M059J (cell line): ENCODE results near the gene BGN. TPM values are rescaled to one million over a fixed set of nuclear protein-coding genes. Genes with fewer than 3 reads are reported as not detected.

Source experiments
- DNase-seq: peaks from one replicate; pipeline ENCODE4 v3.0.0-alpha.2; 2012; ENCODE audit warnings: low read depth
- total RNA-seq: library from RNA; depleted of rRNA; stranded (reverse); fragments of >200 nt; shearing (Covaris generic); gene quantifications from 2 replicates; pipeline ENCODE4 v1.2.3, GENCODE V29; 2014; rRNA removed

BGN gene
- 53.3 TPM in 2 replicates for total RNA-seq

DNA sequence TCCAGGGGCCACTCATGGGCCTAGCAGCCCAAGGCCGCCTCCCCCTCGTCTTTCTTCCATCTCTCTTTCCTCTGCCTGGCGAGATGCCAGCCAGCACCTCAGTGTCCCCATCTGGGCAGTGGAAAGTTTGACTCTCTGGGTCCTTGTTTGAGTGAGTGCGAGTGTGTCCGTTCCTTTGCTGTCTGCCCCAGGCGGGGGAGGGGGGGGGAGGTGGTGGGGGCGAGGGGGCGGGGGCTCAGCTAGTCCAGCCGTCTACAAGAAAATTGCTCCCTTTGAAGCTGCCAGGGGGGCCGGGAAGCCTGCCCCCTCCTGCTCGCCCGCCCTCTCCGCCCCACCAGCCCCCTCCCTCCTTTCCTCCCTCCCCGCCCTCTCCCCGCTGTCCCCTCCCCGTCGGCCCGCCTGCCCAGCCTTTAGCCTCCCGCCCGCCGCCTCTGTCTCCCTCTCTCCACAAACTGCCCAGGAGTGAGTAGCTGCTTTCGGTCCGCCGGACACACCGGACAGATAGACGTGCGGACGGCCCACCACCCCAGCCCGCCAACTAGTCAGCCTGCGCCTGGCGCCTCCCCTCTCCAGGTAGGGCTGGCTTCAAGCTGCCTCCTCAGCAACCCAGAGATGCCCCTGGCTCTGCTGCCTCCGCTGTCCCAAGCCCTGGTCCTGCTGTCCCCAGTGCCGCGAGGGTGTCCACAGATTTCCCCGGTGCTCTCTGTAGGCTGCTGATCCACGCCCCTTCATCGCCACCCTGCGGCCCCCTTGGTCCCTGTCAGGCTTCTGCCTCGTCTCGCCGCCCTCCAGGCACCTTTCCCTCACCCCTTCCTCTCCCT lies at the start of gene BGN:
Gene BGN (plus strand): TSS at position 440 of the 821 bp plus-strand sequence. CDS start 9,652 bp downstream, outside the sequence.
- peak; percentile 74 for DNase-seq

- DNase-seq, result no peak
Observed at GRCh38 chrX:153445106-153445855, 49.5 kb upstream of the BGN start.

DNA sequence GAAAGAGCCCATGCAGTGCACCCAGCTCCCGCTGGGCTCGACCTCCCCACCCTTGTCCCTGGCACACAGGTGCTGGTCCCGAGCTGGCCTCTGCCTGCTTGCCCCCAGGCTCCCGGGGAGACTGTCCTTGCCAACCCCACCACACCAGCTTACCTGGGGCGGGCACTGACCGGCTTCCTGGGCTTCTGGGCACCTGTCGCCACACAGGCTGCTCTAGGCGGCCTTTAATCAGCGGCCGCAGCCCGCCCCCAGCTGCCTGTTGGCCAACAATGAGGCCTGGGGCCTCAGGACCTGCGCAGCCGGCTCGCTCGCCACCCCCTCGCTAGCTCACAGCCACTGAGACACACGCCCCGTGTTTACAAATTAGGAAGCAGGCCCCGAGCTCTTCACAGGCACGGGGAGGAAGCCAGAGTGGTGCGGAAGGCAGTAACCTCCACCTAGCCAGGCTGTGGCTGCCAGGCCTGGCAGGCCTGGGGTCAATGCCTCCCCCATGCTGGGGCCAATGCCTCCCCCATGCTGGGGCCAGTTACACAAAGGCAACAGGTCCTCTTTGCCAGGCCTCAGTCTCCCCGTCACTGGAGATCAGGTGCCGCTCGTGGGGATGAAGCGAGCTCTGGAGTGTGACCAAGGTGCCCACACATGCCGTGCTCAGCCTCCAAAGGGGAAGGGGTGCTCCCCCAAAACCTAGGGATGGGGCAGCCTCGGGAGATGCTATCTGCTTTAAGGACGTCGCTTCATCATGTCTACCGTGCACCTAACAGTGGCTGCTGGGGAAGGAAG lies 48.7 kb upstream of the BGN start, which contains the start of gene TREX2:
Gene TREX2 (minus strand): TSS at position 201 of the 780 bp plus-strand sequence. CDS start 626 bp downstream, outside the sequence.
- no peak for DNase-seq

- DNase-seq, result no peak
Observed at GRCh38 chrX:153446636-153446936, 48.2 kb upstream of the BGN start.

GRCh38 chrX:153446950-153447580 lies 47.7 kb upstream of the BGN start:
- no peak for DNase-seq

GRCh38 chrX:153447581-153447960 lies 47.2 kb upstream of the BGN start:
- DNase-seq, result no peak

DNA sequence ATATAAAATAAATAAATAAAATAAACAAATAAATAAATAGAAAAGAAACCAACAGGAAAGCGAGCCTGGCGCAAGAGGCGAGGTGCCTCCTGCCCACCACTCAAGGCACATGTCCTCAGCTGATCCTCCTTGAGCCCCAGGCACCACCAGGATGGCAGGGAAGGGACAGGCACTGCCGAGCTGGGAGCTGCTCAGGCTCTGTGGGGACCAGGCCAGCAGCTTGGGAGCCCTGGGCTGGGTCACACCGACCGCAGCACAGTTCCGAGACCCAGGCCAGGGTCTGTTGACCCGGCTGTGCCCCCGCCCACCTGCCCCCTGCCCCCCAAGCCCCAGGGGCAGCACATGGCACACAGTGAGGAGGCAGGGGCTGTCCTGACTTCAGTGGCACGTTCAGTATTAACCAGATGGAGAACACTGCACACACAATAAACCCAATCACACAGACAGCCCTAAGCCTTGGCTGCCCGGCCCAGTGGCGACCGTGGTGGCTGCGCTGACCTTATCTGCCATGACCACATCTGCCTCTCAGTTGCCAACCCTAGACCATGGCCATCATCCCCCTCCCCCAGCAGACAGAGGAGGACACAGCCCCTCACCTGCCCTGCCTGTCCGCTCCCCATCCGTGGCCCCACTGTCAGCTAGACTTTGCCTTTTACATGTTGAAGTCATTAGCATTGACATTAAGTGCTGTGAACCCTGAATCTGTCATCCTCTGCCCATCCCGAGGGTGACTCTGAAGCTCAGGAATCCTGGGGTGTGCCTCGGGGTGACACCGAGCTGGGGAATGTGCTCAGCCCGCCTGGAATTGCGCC lies 46.0 kb upstream of the BGN start:
- no peak for DNase-seq

DNA sequence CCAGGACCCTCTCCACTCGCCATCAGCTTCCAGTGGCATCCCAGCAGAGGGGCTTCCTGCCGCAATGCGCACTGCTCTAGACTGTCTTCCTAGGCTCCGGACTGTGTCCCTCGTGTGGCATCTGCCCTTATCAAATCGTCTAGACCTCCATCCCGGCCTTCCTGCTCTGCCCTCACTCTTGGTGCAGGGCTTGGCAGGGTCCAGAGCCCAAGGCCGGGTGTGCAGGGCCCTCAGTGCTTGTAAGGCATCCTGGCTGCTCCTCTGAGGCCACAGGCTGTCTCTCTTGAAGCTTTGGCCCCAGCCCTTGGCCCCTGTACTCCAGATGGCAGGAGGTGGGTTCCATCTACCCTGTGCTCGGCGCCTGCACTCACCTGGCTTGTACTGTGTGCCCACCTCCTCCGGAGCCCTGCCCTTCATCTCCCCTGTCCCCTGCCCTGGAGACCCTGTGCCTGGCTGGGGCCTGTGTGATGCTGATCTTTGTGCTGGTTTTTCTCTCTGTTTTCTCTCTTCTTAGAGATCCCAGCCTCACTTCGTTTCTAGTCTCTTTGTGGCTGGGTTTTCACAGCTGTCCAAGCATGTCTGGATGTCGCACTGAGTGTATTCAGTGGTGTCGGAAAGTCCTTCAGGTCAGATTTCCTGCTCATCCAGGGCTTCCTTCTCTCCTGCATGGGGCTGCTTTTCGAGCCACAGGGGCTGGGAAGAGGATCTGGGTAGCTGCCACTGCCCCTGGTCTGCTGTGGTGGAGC lies 45.2 kb upstream of the BGN start:
- no peak for DNase-seq

DNA sequence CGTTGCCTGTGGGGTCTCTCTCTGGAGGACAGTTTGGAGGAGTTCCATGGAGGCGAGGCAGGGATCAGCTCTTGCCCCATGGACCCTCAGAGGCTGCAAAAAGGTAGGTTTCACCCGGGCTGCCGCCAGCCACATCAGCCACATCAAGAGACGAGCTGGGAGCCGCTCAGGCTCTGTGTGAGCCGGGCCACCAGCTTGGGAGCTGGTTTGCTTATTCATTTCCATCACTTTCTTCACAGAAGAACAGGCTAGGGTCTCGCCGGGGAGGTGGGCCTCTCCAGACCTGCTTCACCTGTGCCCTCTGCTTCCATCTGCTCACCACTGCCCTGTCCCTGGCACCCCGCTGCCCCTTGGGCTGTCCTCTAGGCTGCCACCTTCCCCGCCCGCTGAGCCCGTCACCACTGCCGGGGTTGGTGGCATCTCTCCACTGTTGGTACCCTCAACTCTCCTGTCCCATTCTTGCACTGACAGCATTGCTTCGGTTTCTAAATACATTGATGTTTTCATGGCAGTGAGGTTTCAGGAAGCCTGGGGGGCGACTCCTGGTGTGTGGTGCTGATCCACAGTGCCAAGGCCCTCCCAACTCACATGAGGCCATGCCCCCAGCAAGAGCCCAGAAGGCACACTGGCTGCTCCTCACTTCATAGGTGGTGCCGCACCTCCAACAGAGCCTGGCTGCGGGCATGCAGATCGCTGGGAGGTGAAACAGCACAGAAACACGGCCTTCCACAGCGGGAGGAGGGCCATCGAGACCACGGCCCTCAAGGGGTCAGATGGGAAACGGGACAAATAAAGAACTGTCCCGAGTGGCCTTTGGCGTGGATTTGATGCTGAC lies 44.4 kb upstream of the BGN start:
- no peak for DNase-seq

- DNase-seq, result no peak
Observed at GRCh38 chrX:153450949-153451277, 43.9 kb upstream of the BGN start.

DNA sequence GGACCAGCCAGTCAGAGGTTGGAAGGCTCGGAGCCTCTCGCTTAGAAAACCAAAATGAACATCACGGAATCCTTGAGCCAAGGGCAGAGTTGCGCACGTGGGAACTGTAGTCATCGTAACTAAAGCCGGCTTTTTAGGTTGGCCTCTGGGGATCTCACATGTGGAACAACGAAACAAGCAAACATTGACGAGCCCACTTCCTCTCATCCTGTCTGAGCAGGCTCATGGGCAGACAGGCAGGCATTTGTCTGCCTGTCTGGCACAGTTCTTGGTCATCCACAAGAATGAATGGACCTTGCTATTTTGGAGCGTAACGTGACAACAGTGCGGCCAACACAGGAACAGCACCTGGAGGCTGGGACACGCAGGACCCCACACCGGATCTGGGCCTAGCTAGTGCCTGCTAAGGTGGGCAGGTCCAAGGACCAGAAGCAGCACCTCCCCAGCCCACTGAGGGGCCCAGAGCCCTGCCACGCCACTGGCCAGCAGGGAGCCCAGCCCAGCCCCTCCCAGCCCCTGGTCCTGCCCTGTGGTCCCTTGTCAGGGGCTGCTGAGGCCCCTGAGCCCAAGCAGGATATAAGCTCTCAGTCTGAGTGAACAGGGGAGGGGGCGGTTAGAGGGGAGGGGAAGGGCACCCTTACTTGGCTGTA lies 39.8 kb upstream of the BGN start:
- no peak for DNase-seq

GRCh38 chrX:153455571-153455970 lies 39.2 kb upstream of the BGN start:
- no peak for DNase-seq

- no peak for DNase-seq
Observed at GRCh38 chrX:153456161-153456560, 38.6 kb upstream of the BGN start.

GRCh38 chrX:153456704-153457103 lies 38.1 kb upstream of the BGN start:
- DNase-seq, result no peak

- DNase-seq, result no peak
Observed at GRCh38 chrX:153457136-153457825, 37.5 kb upstream of the BGN start.

DNA sequence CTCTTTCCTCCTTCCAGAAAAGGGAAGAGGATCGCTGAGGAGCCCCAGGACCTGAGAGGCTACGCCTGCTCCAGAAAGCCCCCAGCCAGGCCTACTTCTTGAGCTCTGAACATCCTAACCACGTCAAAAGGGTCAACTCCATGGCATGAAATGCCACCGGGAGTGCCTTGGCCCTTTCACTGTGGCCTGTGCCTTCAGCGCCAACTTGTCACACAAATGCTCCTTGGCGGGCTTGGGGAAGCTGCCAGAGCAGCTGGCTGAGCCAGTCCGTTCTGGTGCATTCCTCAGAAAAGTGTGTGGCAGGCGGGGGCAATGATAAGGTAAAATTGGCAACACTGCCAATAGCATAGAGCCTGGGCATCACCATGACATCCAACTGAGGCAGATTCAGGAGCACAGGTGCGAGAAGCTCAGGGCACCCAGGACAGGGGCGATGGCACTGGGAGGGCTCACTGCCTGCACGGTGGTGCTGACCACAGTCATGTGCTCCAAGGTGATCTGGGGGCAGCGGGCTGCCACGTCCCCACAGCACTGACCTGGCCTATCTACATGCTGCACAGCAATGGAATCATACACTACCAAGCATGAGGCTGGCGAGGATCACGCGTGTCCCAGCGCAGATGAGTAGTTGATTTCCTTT lies 36.8 kb upstream of the BGN start:
- no peak for DNase-seq

DNA sequence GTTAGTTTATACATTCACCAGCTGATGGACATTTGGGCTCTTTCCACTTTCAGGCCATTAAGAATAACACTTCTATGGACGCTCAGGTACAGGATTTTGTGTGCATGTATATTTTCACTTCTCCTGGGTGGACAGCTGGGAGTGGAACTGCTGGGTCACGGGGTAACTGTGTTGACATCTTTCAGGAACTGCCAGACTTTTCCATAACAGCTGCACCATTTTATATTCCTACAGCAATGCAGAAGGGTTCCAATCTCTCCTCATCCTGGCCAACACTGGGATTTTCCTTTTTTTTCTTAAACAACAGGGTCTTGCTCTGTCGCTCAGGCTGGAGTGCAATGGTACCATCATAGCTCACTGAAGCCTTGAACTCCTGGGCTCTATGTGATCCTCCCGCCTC lies 36.3 kb upstream of the BGN start:
- DNase-seq, result no peak

DNA sequence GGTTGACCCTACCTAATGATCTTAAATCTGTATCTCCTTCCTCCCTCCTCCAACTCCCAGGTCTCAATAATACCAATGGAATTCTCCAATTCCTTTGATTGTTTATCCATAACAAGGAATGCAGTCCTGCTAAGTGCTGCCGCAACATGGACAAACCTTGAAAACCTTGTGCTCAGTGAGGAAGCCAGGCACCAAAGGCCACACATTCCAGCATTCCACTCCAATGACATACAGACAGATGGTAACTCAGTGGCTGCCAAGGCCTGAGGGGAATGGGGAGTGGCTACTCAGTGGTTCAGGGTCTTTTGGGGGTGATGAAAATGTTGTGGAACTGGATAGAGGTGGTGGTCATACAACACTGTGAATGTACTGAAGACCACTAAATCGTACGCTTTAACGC lies 34.8 kb upstream of the BGN start:
- peak; percentile 62 for DNase-seq
